ENCODE measurements around the gene NEURL1. TPM values are rescaled to one million over a fixed set of nuclear protein-coding genes. Genes with fewer than 3 reads are reported as not detected.

The NEURL1 gene
- total RNA-seq, 1 experiment from 2014 or later = 4.8 TPM

- Histone ChIP-seq H4K20me1 (ENCODE audit: insufficient read depth) (no peaks in the 10 kb centered on the region), H3K9me2 (ENCODE audit: insufficient read depth) (no peaks in the 10 kb centered on the region), H3K4me2 (no peak overlapping the region), H3K36me3 (ENCODE audit: low read depth) (no peaks in the 10 kb centered on the region), H3F3A (ENCODE audit: insufficient read depth, low read depth) (no peaks in the 10 kb centered on the region), H2AFZ (no peak overlapping the region), H3K4me1 (replicated peaks; ENCODE audit: insufficient read depth) (peaks cover 17% of the 10 kb centered on the region), H3K4me3 (no peak overlapping the region), H3K27ac (no peak overlapping the region), H3K79me2 (ENCODE audit: low read depth) (no peaks in the 10 kb centered on the region), H3K27me3 (ENCODE audit: insufficient read depth, low read depth) (no peaks in the 10 kb centered on the region), H3K9me3 (ENCODE audit: insufficient read depth, low read depth) (no peaks in the 10 kb centered on the region)
- no TSS peak for BruUV-seq (replicated peaks)
- ChIA-PET CTCF (interaction anchor here (0.5 kb wide), 1 partner anchor 48 kb away, joined by 4 read pairs; no protein-coding TSS in a partner anchor), POLR2A (ENCODE audit: unreplicated experiment) (no interaction called here)
- TF ChIP-seq EZH2 (IDR thresholded peaks at IDR 0.05; ENCODE audit: low read depth) (no peak), CTCF (conservative IDR thresholded peaks at IDR 0.05) (no peak)
- intact Hi-C loops (cut with micrococcal nuclease; ENCODE audit: unreplicated experiment) = no loop called here
- no peak for DNase-seq
Measured at GRCh38 chr10:103550229-103550628, 56.7 kb downstream of the NEURL1 start.

GRCh38 chr10:103551619-103552602, 58.4 kb downstream of the NEURL1 start:
- H3K79me2 ChIP-seq (ENCODE audit: low read depth) = no peaks in the 10 kb centered on the region
- no peak overlapping the region for H3K4me3 ChIP-seq
- H3F3A ChIP-seq (ENCODE audit: insufficient read depth, low read depth) = no peaks in the 10 kb centered on the region
- H3K4me2 ChIP-seq = no peak overlapping the region
- H3K27ac ChIP-seq = no peak overlapping the region
- H3K9me3 ChIP-seq (ENCODE audit: insufficient read depth, low read depth) = no peaks in the 10 kb centered on the region
- no peaks in the 10 kb centered on the region for H3K9me2 ChIP-seq (ENCODE audit: insufficient read depth)
- 0 out of 2 replicates have a peak, but pooled peaks cover 11% of the 10 kb centered on the region for H3K4me1 ChIP-seq (replicated peaks; ENCODE audit: insufficient read depth)
- no peaks in the 10 kb centered on the region for H4K20me1 ChIP-seq (ENCODE audit: insufficient read depth)
- H2AFZ ChIP-seq = no peak overlapping the region
- intact Hi-C loops (cut with micrococcal nuclease; ENCODE audit: unreplicated experiment) = no loop called here
- no peaks in the 10 kb centered on the region for H3K36me3 ChIP-seq (ENCODE audit: low read depth)
- TF ChIP-seq EZH2 (IDR thresholded peaks at IDR 0.05; ENCODE audit: low read depth) (no peak), CTCF (conservative IDR thresholded peaks at IDR 0.05) (no peak)
- no peaks in the 10 kb centered on the region for H3K27me3 ChIP-seq (ENCODE audit: insufficient read depth, low read depth)
- POLR2A ChIA-PET (ENCODE audit: unreplicated experiment) = no interaction called here
- BruUV-seq (replicated peaks) = no TSS peak
- CTCF ChIA-PET = no interaction called here
- DNase-seq = no peak

DNA sequence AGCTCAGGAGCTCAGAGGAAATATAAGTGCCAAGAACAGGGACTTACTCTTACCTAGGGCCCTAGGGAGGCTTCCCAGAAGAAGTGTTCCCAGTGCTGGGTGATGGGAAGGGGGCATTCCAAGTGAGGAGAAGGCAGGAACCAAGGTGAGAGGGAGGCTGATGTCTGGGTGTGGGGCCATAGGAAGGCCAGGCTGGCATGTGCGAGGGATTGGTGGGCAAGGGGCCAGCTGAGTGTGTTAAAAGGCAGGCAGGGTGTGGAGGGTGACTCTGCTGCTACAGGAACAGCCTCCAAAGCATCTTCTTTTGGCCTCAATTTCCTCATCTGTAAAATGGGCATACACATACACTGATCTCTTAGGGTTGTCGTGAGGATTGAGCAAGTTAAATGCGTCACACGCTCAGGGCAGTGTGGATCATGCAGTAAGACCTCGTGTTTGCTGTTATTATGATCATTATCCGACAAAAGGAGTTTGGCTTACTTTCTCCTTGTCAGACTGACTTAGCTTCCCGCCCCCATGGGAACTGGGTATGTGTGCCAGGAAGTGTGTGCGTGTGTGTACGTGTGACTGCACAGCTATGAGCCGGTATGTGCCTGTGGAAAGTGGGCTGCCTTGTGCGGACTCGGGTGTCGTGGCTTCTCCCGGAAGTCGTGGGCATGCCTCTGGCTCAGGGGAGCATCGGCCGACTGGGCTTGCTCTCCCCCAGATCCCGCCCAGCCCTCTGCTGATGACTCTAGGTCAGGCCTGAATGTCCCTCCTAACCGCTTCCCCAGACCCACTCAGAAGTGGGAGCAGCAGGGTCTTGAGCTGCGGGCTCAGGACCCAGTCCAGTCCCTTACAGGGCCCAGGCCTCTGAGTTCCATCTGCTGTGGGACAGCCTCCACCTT, 59.6 kb downstream of the NEURL1 start:
- POLR2A ChIA-PET (ENCODE audit: unreplicated experiment) = no interaction called here
- CTCF ChIA-PET = no interaction called here
- Histone ChIP-seq H3K9me3 (ENCODE audit: insufficient read depth, low read depth) (no peaks in the 10 kb centered on the region), H3K36me3 (ENCODE audit: low read depth) (no peaks in the 10 kb centered on the region), H3K4me3 (no peak overlapping the region), H3K9me2 (ENCODE audit: insufficient read depth) (no peaks in the 10 kb centered on the region), H3K4me1 (replicated peaks; ENCODE audit: insufficient read depth) (0 out of 2 replicates have a peak, but pooled peaks cover 11% of the 10 kb centered on the region), H3K27ac (no peak overlapping the region), H3K79me2 (ENCODE audit: low read depth) (no peaks in the 10 kb centered on the region), H4K20me1 (ENCODE audit: insufficient read depth) (no peaks in the 10 kb centered on the region), H2AFZ (no peak overlapping the region), H3K27me3 (ENCODE audit: insufficient read depth, low read depth) (no peaks in the 10 kb centered on the region), H3K4me2 (no peak overlapping the region), H3F3A (ENCODE audit: insufficient read depth, low read depth) (no peaks in the 10 kb centered on the region)
- intact Hi-C loops (cut with micrococcal nuclease; ENCODE audit: unreplicated experiment) = no loop called here
- no TSS peak for BruUV-seq (replicated peaks)
- TF ChIP-seq CTCF (conservative IDR thresholded peaks at IDR 0.05) (no peak), EZH2 (IDR thresholded peaks at IDR 0.05; ENCODE audit: low read depth) (no peak)
- DNase-seq = no peak
